Neural progenitor cell (in vitro differentiated cells): Measurements from ENCODE around the gene CIB4. TPM values are rescaled to one million over a fixed set of nuclear protein-coding genes. Genes with fewer than 3 reads are reported as not detected.
"Not testable (repeated sequence)": the region's sequence is repeated elsewhere in the genome, so short reads cannot be mapped to it uniquely, and the experiment has no call there.

ENCODE experiments used
- DNase-seq: peaks from one replicate; pipeline ENCODE4 v3.0.0-alpha.2; 2016; ENCODE audit warnings: low spot score
- H2AFZ ChIP-seq: fragments of 200-600 bp; sonication (generic); replicated peaks from 2 replicates; pipeline ENCODE4 v1.6.1; 2016; ENCODE audit warnings: antibody characterized with exemption
- H3F3A ChIP-seq: fragments of 200-600 bp; sonication (generic); 2 replicates; pipeline ENCODE4 v1.6.1; 2016; ENCODE audit warnings: antibody characterized with exemption, low read depth
- H3K27ac ChIP-seq: fragments of 200-600 bp; sonication (generic); 2 replicates; pipeline ENCODE4 v1.5.1; 2016; ENCODE audit warnings: mild to moderate bottlenecking
- H3K27me3 ChIP-seq: fragments of 200-600 bp; sonication (generic); 2 replicates; pipeline ENCODE4 v1.6.1; 2016; ENCODE audit warnings: mild to moderate bottlenecking, moderate library complexity
- H3K36me3 ChIP-seq: fragments of 200-600 bp; sonication (generic); 2 replicates; pipeline ENCODE4 v1.5.1; 2016
- H3K4me1 ChIP-seq: fragments of 200-600 bp; sonication (generic); 2 replicates; pipeline ENCODE4 v1.6.1; 2016; ENCODE audit warnings: mixed run types
- H3K4me2 ChIP-seq: fragments of 200-600 bp; sonication (generic); 2 replicates; pipeline ENCODE4 v1.6.1; 2016
- H3K4me3 ChIP-seq: fragments of 200-600 bp; sonication (generic); 2 replicates; pipeline ENCODE4 v1.5.1; 2016
- H3K79me2 ChIP-seq: fragments of 200-600 bp; sonication (generic); 2 replicates; pipeline ENCODE4 v1.6.1; 2016; ENCODE audit warnings: low read depth
- H3K9ac ChIP-seq: fragments of 200-600 bp; sonication (generic); 2 replicates; pipeline ENCODE4 v1.6.1; 2016
- H3K9me3 ChIP-seq: fragments of 200-600 bp; sonication (generic); 2 replicates; pipeline ENCODE4 v1.5.1; 2016; ENCODE audit warnings: low read depth
- H4K20me1 ChIP-seq: fragments of 200-600 bp; sonication (generic); 2 replicates; pipeline ENCODE4 v1.6.1; 2016; ENCODE audit warnings: low read depth
- H3K27ac Mint-ChIP-seq: 3 replicates; pipeline ENCODE4 v1.8.0; 2021; ENCODE audit warnings: mixed read lengths
- H3K27me3 Mint-ChIP-seq: 2 replicates; pipeline ENCODE4 v1.8.0; 2022; ENCODE audit warnings: low read depth, mild to moderate bottlenecking, inconsistent platforms, moderate library complexity, mixed read lengths; ENCODE audit not compliant: insufficient read depth
- H3K36me3 Mint-ChIP-seq: 3 replicates; pipeline ENCODE4 v1.8.0; 2021; ENCODE audit warnings: mixed read lengths
- H3K4me1 Mint-ChIP-seq: 3 replicates; pipeline ENCODE4 v1.8.0; 2021; ENCODE audit warnings: mixed read lengths
- H3K4me3 Mint-ChIP-seq: 3 replicates; pipeline ENCODE4 v1.8.0; 2021; ENCODE audit warnings: mild to moderate bottlenecking, moderate library complexity, mixed read lengths
- H3K9me3 Mint-ChIP-seq: 3 replicates; pipeline ENCODE4 v1.8.0; 2020; ENCODE audit warnings: mixed read lengths
- CTCF ChIP-seq: fragments of 200-600 bp; sonication (generic); IDR thresholded peaks from 2 replicates; pipeline ENCODE4 v1.5.1; 2017; ENCODE audit warnings: antibody characterized with exemption, mild to moderate bottlenecking
- EZH2 ChIP-seq: fragments of 200-600 bp; sonication (generic); IDR thresholded peaks from 2 replicates; pipeline ENCODE4 v1.6.1; 2017; ENCODE audit warnings: antibody characterized with exemption, mild to moderate bottlenecking, moderate library complexity
- EZH2phosphoT487 ChIP-seq: fragments of 200-600 bp; sonication (generic); IDR thresholded peaks from 2 replicates; pipeline ENCODE4 v1.6.1; 2017; ENCODE audit warnings: antibody characterized with exemption
- total RNA-seq: library from RNA; depleted of rRNA; stranded (reverse); fragments of >200 nt; gene quantifications from 2 replicates; pipeline ENCODE4 v1.2.3, GENCODE V29; 2015; ENCODE audit warnings: low replicate concordance

The CIB4 gene
- total RNA-seq, 1 donor from 2014 or later: not detected

GRCh38 chr2:26668041-26668440 lies 26.9 kb upstream of the CIB4 start:
- Mint-ChIP-seq H3K4me1 (peaks cover 4% of the 10 kb centered on the region), H3K9me3 (no peaks in the 10 kb centered on the region), H3K27ac (no peak overlapping the region), H3K36me3 (no peaks in the 10 kb centered on the region), H3K4me3 (no peak overlapping the region), H3K27me3 (peaks cover 5% of the 10 kb centered on the region)
- no peaks in the 10 kb centered on the region for H4K20me1 ChIP-seq
- TF ChIP-seq CTCF (no peak), EZH2 (no peak), EZH2phosphoT487 (no peak)
- no peaks in the 10 kb centered on the region for H3K27me3 ChIP-seq
- H3K4me3 ChIP-seq: no peak overlapping the region
- H3F3A ChIP-seq: no peaks in the 10 kb centered on the region
- no peak overlapping the region for H3K4me2 ChIP-seq
- no peaks in the 10 kb centered on the region for H3K36me3 ChIP-seq
- DNase-seq: no peak
- H3K4me1 ChIP-seq: peaks cover 4% of the 10 kb centered on the region
- no peaks in the 10 kb centered on the region for H3K79me2 ChIP-seq
- H3K9me3 ChIP-seq: no peaks in the 10 kb centered on the region
- no peak overlapping the region for H2AFZ ChIP-seq
- H3K27ac ChIP-seq: no peak overlapping the region
- H3K9ac ChIP-seq: no peak overlapping the region

GRCh38 chr2:26666671-26667070 lies 25.5 kb upstream of the CIB4 start:
- TF ChIP-seq EZH2phosphoT487: no peak
- TF ChIP-seq EZH2: no peak
- no peak for TF ChIP-seq CTCF
- DNase-seq: no peak
- no peaks in the 10 kb centered on the region for H3K79me2 ChIP-seq
- no peak overlapping the region for H2AFZ ChIP-seq
- Mint-ChIP-seq H3K36me3 (no peaks in the 10 kb centered on the region), H3K4me3 (no peak overlapping the region), H3K27me3 (peaks cover 4% of the 10 kb centered on the region), H3K4me1 (no peaks in the 10 kb centered on the region), H3K9me3 (no peaks in the 10 kb centered on the region), H3K27ac (no peak overlapping the region)
- H3K9ac ChIP-seq: no peak overlapping the region
- no peaks in the 10 kb centered on the region for H3K9me3 ChIP-seq
- no peaks in the 10 kb centered on the region for H4K20me1 ChIP-seq
- no peak overlapping the region for H3K4me2 ChIP-seq
- H3F3A ChIP-seq: no peaks in the 10 kb centered on the region
- H3K36me3 ChIP-seq: no peaks in the 10 kb centered on the region
- no peaks in the 10 kb centered on the region for H3K27me3 ChIP-seq
- H3K27ac ChIP-seq: no peak overlapping the region
- H3K4me3 ChIP-seq: no peak overlapping the region
- no peaks in the 10 kb centered on the region for H3K4me1 ChIP-seq

GRCh38 chr2:26665296-26665695 lies 24.1 kb upstream of the CIB4 start:
- not testable (repeated sequence) for H3K4me1 Mint-ChIP-seq

GRCh38 chr2:26660363-26660962 lies 19.3 kb upstream of the CIB4 start:
- H3K27me3 Mint-ChIP-seq: peaks cover 2% of the 10 kb centered on the region
- Histone ChIP-seq H3K79me2 (no peaks in the 10 kb centered on the region), H4K20me1 (no peaks in the 10 kb centered on the region), H3K27me3 (no peaks in the 10 kb centered on the region), H3K4me1 (no peaks in the 10 kb centered on the region), H3K4me2 (no peak overlapping the region), H3K4me3 (no peak overlapping the region), H3K36me3 (no peaks in the 10 kb centered on the region), H2AFZ (no peak overlapping the region), H3K9me3 (peaks cover 15% of the 10 kb centered on the region), H3K9ac (no peak overlapping the region), H3F3A (no peaks in the 10 kb centered on the region), H3K27ac (no peak overlapping the region)
- H3K36me3 Mint-ChIP-seq: no peaks in the 10 kb centered on the region
- H3K9me3 Mint-ChIP-seq: peaks cover 26% of the 10 kb centered on the region
- H3K27ac Mint-ChIP-seq: no peak overlapping the region
- TF ChIP-seq CTCF (no peak), EZH2 (no peak), EZH2phosphoT487 (no peak)
- no peak overlapping the region for H3K4me3 Mint-ChIP-seq
- DNase-seq: no peak
- H3K4me1 Mint-ChIP-seq: peaks cover 4% of the 10 kb centered on the region

More at GRCh38 chr2:26665296-26665695, 24.1 kb upstream of the CIB4 start:
- not testable (repeated sequence) for H3K4me1 ChIP-seq, H3K9ac ChIP-seq, H3K27ac ChIP-seq, H3K36me3 ChIP-seq, H3K79me2 ChIP-seq, H4K20me1 ChIP-seq, H3F3A ChIP-seq, H3K4me3 ChIP-seq, H3K36me3 Mint-ChIP-seq, H3K27ac Mint-ChIP-seq, DNase-seq, H3K27me3 ChIP-seq, H3K4me3 Mint-ChIP-seq, H3K27me3 Mint-ChIP-seq, H3K9me3 ChIP-seq, H3K4me2 ChIP-seq, H2AFZ ChIP-seq
- H3K9me3 Mint-ChIP-seq: peaks cover 11% of the 10 kb centered on the region
